Heart right ventricle (tissue), 16 donors: ENCODE measurements around the gene NOTUM. TPM values are rescaled to one million over a fixed set of nuclear protein-coding genes. Genes with fewer than 3 reads are reported as not detected.
"Not testable (repeated sequence)": the region's sequence is repeated elsewhere in the genome, so short reads cannot be mapped to it uniquely, and the experiment has no call there.

Experiments used
- ATAC-seq, 8 donors: fragments of 200-7000 bp; cut with Tn5 transposase; one replicate each; pipeline ENCODE4 v1.9.1; 2020; ENCODE audit warnings: mild to moderate bottlenecking in 8 of 8, moderate library complexity in 8 of 8, moderate number of reproducible peaks in 1 of 8
- DNase-seq, 2 donors: peaks; one replicate each; pipeline ENCODE4 v3.0.0-alpha.2; 2020
- H3K27ac ChIP-seq, 10 donors: fragments of 200-600 bp; sonication (generic) in 2 of 10; one replicate each; pipeline versions ENCODE4 v1.5.0 to v1.8.0; 2020 to 2022; ENCODE audit warnings: mild to moderate bottlenecking in 3 of 10
- H3K27me3 ChIP-seq, 7 donors: fragments of 200-600 bp; one replicate each; pipeline ENCODE4 v1.8.0; 2021 to 2022; ENCODE audit warnings: mild to moderate bottlenecking in 2 of 7
- H3K36me3 ChIP-seq, 9 donors: fragments of 200-600 bp; sonication (generic) in 1 of 9; one replicate each; pipeline versions ENCODE4 v1.5.0 to v1.8.0; 2020 to 2022; ENCODE audit warnings: mild to moderate bottlenecking in 2 of 9
- H3K4me1 ChIP-seq, 9 donors: fragments of 200-600 bp; sonication (generic) in 1 of 9; one replicate each; pipeline versions ENCODE4 v1.5.0 to v1.8.0; 2020 to 2022; ENCODE audit warnings: mild to moderate bottlenecking in 4 of 9
- H3K4me3 ChIP-seq, 10 donors: fragments of 200-600 bp; sonication (generic) in 2 of 10; one replicate each; pipeline versions ENCODE4 v1.5.0 to v1.8.0; 2020 to 2022; ENCODE audit warnings: mild to moderate bottlenecking in 7 of 10, moderate library complexity in 2 of 10
- H3K9me3 ChIP-seq, 11 donors: fragments of 200-600 bp in 10 of 11; sonication (generic) in 2 of 11; one replicate each; pipeline versions ENCODE4 v1.5.0 to v1.8.0; 2013 to 2022; ENCODE audit warnings: mild to moderate bottlenecking in 2 of 11, control low read depth in 1 of 11, moderate library complexity in 1 of 11
- WGBS, 2 donors: extraction: QIAGEN DNeasy Blood & Tissue Kit; methylation state at CpG; one replicate each; pipeline ENCODE4 v1.1.7; 2013; ENCODE audit warnings: inconsistent platforms in 1 of 2; 5-methylcytosine and 5-hydroxymethylcytosine counted together
- intact Hi-C, 10 donors: fragments of 100-400 bp; cut with DNase I; formaldehyde crosslinking; loops; one replicate each; pipeline versions ENCODE4 v1.11.1 to v1.14.2; 2022
- polyA plus RNA-seq, 2 donors: library from polyadenylated mRNA; stranded (reverse); fragments of 200-250 nt; gene quantifications; one replicate each; pipeline ENCODE4 v1.2.3, GENCODE V29; 2013
- total RNA-seq, 10 donors: library from RNA; stranded (reverse); fragmentation: NEBNext Ultra II Directional in 3 of 10; extraction: Animal tissue kit (Norgen Biotek cat#: 25700) in 3 of 10; gene quantifications; one replicate each; pipeline versions ENCODE4 v1.2.1 to v1.2.4, GENCODE V29; 2021 to 2023
- TF ChIP-seq, protein P1 (sequence below), 9 donors: fragments of 200-600 bp; sonication (generic) in 2 of 9; IDR thresholded peaks; one replicate each; pipeline versions ENCODE4 v1.5.0 to v1.8.0; 2021 to 2022; ENCODE audit warnings: antibody characterized with exemption in 9 of 9, mild to moderate bottlenecking in 5 of 9, moderate library complexity in 1 of 9
- donor health status: Arrhythmogenic right ventricular cardiomyopathy.
- donor health status: ischemic (EF 13 %, LVEDD 7.1; RV severe dilation, severe dysfunction).
- donor health status: healthy with polysubstance abuse.
- donor health status: DM: no; HTN: yes; CAD: no.
- donor health status: DM: no; HTN: no; CAD: no.
- donor health status: ischemic (EF 25% LVEDD 6.9; RV normal size, moderate dysfunction).
- donor health status: ischemic (EF 25% LVEDD 5.7; RV mildly dilated, moderate dysfunction).
- donor health status: healthy.
- donor health status: DM: yes; HTN: yes; CAD: no.
- donor health status: Ischemic cardiomyopathy.
- donor health status: ischemic (EF 35%, LVEDD 5.7; RV mildly dilated, moderate dysfunction).
- donor health status: nonischemic (EF 11% LVEDD 7.7; RV severe dilation, severe dysfunction).
- donor health status: DM: yes; HTN: yes; CAD: no.
- donor health status: PGD.
- donor health status: ischemic (EF 29% LVEDD 5.4; RV normal size, mild dysfunction).
- donor health status: nonischemic (EF 23%, LVEDD 6.1; RV moderate dilation, normal function).

NOTUM gene
- total and polyA plus RNA-seq, 12 donors: 0.22 to 1.5 (median 0.65) TPM; not detected in 5

DNA sequence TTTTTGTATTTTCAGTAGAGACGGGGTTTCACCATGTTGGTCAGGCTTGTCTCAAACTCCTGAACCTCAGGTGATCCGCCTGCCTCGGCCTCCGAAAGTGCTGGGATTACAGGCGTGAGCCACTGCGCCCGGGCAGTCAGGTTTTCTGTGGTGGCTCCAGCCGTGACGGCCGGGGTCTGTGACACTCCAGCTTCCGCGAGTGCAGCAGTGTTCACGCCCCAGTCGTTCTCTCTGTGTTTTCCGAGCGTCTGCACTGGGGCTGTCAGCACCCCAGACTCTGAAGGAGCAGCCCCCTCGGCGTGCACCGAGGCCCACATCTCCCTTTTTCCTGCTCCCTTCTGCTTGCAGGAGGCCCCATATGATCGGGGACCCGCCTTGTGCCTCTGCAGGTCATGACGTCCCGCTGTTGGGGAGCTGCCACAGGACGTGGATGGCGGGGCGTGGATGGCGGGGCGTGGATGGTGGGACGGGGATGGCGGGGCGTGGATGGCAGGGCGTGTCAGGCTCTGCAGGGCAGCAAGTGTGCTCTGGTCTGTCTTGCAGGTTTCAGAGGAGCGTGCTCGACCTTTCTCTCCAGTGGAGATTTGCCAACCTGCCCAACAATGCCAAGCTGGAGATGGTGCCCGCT is 22.1 kb upstream of the NOTUM start:
- WGBS, 2 donors: 93 to 95% methylated on average over 35 of the region's 35 CpGs
- DNase-seq (no peak), ATAC-seq (no peak)
- intact Hi-C loops: no loop called here
- H3K4me1 ChIP-seq: peaks cover 0 to 15% (median 8%) of the 10 kb centered on the region in 9 donors
- peaks cover 0 to 80% (median 8%) of the 10 kb centered on the region in 9 donors for H3K36me3 ChIP-seq
- TF ChIP-seq, protein P1, sequence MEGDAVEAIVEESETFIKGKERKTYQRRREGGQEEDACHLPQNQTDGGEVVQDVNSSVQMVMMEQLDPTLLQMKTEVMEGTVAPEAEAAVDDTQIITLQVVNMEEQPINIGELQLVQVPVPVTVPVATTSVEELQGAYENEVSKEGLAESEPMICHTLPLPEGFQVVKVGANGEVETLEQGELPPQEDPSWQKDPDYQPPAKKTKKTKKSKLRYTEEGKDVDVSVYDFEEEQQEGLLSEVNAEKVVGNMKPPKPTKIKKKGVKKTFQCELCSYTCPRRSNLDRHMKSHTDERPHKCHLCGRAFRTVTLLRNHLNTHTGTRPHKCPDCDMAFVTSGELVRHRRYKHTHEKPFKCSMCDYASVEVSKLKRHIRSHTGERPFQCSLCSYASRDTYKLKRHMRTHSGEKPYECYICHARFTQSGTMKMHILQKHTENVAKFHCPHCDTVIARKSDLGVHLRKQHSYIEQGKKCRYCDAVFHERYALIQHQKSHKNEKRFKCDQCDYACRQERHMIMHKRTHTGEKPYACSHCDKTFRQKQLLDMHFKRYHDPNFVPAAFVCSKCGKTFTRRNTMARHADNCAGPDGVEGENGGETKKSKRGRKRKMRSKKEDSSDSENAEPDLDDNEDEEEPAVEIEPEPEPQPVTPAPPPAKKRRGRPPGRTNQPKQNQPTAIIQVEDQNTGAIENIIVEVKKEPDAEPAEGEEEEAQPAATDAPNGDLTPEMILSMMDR (IDR thresholded peaks at IDR 0.05): no peak
- no peak overlapping the region for H3K27ac ChIP-seq
- H3K27me3 ChIP-seq: no peaks in the 10 kb centered on the region
- no peaks in the 10 kb centered on the region for H3K9me3 ChIP-seq
- H3K4me3 ChIP-seq: no peak overlapping the region

DNA sequence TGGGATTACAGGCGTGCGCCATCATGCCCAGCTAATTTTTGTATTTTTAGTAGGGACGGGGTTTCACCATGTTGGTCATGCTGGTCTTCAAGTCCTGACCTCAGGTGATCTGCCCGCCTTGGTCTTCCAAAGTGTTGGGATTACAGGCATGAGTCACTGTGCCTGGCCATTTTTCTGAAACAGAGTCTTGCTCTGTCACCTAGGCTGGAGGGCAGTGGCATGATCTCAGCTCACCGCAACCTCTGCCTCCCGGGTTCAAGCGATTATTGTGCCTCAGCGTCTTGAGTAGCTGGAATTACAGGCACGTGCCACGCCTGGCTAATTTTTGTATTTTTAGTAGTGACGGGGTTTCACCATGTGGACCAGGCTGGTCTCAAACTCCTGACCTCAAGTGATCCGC is 20.5 kb upstream of the NOTUM start:
- intact Hi-C loops, H3K27ac ChIP-seq, ATAC-seq, H3K4me3 ChIP-seq, H3K27me3 ChIP-seq, H3K9me3 ChIP-seq, DNase-seq: not testable (repeated sequence)
- peaks cover 0 to 67% (median 8%) of the 10 kb centered on the region in 9 donors for H3K36me3 ChIP-seq
- WGBS, 2 donors: 97% methylated on average over 12 of the region's 12 CpGs
- H3K4me1 ChIP-seq: peaks cover 3 to 21% (median 15%) of the 10 kb centered on the region in 9 donors

DNA sequence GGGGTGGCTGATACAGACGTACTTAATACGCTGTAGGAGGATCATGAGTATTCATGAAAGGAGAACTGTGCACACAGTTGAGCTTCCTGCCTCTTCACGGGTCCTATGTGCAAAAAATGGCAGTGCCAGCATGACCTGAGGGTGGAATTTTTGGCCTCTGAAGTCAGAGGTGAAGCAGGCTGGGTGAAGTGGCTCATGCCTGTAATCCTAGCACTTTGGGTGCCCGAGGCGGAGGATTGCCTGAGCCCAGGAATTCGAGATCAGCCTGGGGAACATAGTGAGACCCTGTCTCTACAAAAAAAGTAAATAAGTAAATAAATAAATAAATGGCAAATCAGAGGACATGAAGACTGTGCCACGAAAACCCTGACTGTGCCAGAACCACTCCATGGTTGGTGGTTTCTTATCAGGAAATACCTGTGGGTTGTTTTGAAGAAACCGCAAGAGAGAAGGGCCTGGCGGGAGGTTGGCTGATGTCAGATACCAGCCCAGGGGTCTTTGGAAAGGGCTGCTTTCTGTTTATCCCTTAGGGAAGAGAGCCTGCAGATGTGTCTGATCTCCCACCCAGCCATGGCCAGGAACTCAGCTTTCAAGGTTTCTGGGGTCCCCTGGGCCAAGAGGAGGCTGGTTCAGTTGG is 19.8 kb upstream of the NOTUM start:
- WGBS, 2 donors: 82 to 83% methylated on average over 9 of the region's 9 CpGs
- ATAC-seq (no peak), DNase-seq (no peak)
- intact Hi-C loops: no loop called here
- Histone ChIP-seq H3K36me3 (peaks cover 0 to 60% (median 8%) of the 10 kb centered on the region in 9 donors), H3K9me3 (no peaks in the 10 kb centered on the region), H3K27ac (no peak overlapping the region), H3K4me3 (no peak overlapping the region), H3K27me3 (no peaks in the 10 kb centered on the region), H3K4me1 (peaks cover 4 to 24% (median 16%) of the 10 kb centered on the region in 9 donors)
- TF ChIP-seq, protein P1 (IDR thresholded peaks at IDR 0.05): no peak

DNA sequence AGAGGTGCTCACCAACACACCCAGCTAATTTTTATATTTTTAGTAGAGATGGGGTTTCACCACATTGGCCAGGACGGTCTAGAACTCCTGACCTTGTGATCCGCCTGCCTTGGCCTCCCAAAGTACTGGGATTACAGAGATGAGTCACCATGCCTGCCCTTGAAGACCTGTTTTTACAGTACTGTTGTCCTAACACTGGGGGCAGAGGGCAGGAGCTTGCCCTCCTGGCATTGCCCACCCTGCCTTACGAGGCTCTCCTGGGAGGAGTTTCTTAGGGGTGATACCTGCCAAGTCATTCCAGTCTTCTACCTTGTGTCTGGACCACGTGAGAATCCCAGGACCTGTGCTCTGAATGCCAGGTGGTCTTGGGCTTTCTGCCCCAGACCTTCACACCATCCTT is 19.1 kb upstream of the NOTUM start:
- WGBS, 2 donors: 91 to 93% methylated on average over 4 of the region's 4 CpGs
- Histone ChIP-seq H3K4me3 (no peak overlapping the region), H3K36me3 (peaks cover 0 to 53% (median 2%) of the 10 kb centered on the region in 9 donors), H3K9me3 (no peaks in the 10 kb centered on the region), H3K27ac (no peak overlapping the region), H3K27me3 (no peaks in the 10 kb centered on the region), H3K4me1 (peaks cover 4 to 24% (median 16%) of the 10 kb centered on the region in 9 donors)
- no peak for DNase-seq
- intact Hi-C loops: no loop called here
- TF ChIP-seq, protein P1 (IDR thresholded peaks at IDR 0.05): no peak
- no peak for ATAC-seq
